MM.1S (cell line): ENCODE data around the gene DNER.

ENCODE experiments used
- DNase-seq: peaks from one replicate; pipeline ENCODE4 v3.0.0-alpha.2; 2015
- H2AFZ ChIP-seq: fragments of 300-600 bp; sonication (generic); 2 replicates; pipeline ENCODE4 v1.6.0; 2016; ENCODE audit warnings: antibody characterized with exemption, low read length
- H3F3A ChIP-seq: fragments of 300-600 bp; sonication (generic); 2 replicates; pipeline ENCODE4 v1.6.1; 2016; ENCODE audit warnings: mild to moderate bottlenecking, antibody characterized with exemption, low read length, moderate library complexity, mixed read lengths; ENCODE audit not compliant: insufficient read depth
- H3K27ac ChIP-seq: fragments of 300-600 bp; sonication (generic); 2 replicates; pipeline ENCODE4 v1.5.1; 2016; ENCODE audit warnings: mild to moderate bottlenecking, low read length
- H3K27me3 ChIP-seq: fragments of 300-600 bp; sonication (generic); replicated peaks from 2 replicates; pipeline ENCODE4 v1.6.0; 2016; ENCODE audit warnings: low read length; ENCODE audit not compliant: insufficient read depth
- H3K36me3 ChIP-seq: fragments of 300-600 bp; sonication (generic); replicated peaks from 2 replicates; pipeline ENCODE4 v1.6.1; 2016; ENCODE audit warnings: mild to moderate bottlenecking, low read length, mixed read lengths; ENCODE audit not compliant: insufficient read depth
- H3K4me1 ChIP-seq: fragments of 300-600 bp; sonication (generic); 2 replicates; pipeline ENCODE4 v1.6.1; 2016; ENCODE audit warnings: low read length, mixed read lengths
- H3K4me2 ChIP-seq: fragments of 300-600 bp; sonication (generic); 2 replicates; pipeline ENCODE4 v1.6.0; 2016; ENCODE audit warnings: low read depth, low read length
- H3K4me3 ChIP-seq: fragments of 300-600 bp; sonication (generic); 2 replicates; pipeline ENCODE4 v1.5.1; 2016; ENCODE audit warnings: low read length, mixed read lengths
- H3K79me2 ChIP-seq: fragments of 300-600 bp; sonication (generic); 2 replicates; pipeline ENCODE4 v1.6.1; 2016; ENCODE audit warnings: mixed run types, low read length, mixed read lengths
- H3K9ac ChIP-seq: fragments of 300-600 bp; sonication (generic); 2 replicates; pipeline ENCODE4 v1.6.1; 2016; ENCODE audit warnings: low read length, mixed read lengths
- H3K9me2 ChIP-seq: fragments of 300-600 bp; sonication (generic); replicated peaks from 2 replicates; pipeline ENCODE4 v1.6.1; 2016; ENCODE audit warnings: mild to moderate bottlenecking, low read length, mixed read lengths; ENCODE audit not compliant: insufficient read depth
- H3K9me3 ChIP-seq: fragments of 300-600 bp; sonication (generic); replicated peaks from 2 replicates; pipeline ENCODE4 v1.6.1; 2016; ENCODE audit warnings: mild to moderate bottlenecking, low read length, mixed read lengths; ENCODE audit not compliant: insufficient read depth
- H4K20me1 ChIP-seq: fragments of 300-600 bp; sonication (generic); 2 replicates; pipeline ENCODE4 v1.6.1; 2016; ENCODE audit warnings: mild to moderate bottlenecking, low read length, moderate library complexity, mixed read lengths; ENCODE audit not compliant: insufficient read depth
- EZH2 ChIP-seq: fragments of 300-600 bp; sonication (generic); optimal IDR thresholded peaks from 2 replicates; pipeline ENCODE3; 2017; ENCODE audit warnings: low read depth, mild to moderate bottlenecking, antibody characterized with exemption, low read length, mixed read lengths
- EZH2phosphoT487 ChIP-seq: fragments of 300-600 bp; sonication (generic); IDR thresholded peaks from 2 replicates; pipeline ENCODE4 v1.6.1; 2018; ENCODE audit warnings: antibody characterized with exemption, low read length
- TF ChIP-seq, protein P1 (sequence below): fragments of 300-600 bp; sonication (generic); IDR thresholded peaks from 2 replicates; pipeline ENCODE4 v1.5.1; 2016; ENCODE audit warnings: antibody characterized with exemption, low read length, mixed read lengths

Gene DNER

DNA sequence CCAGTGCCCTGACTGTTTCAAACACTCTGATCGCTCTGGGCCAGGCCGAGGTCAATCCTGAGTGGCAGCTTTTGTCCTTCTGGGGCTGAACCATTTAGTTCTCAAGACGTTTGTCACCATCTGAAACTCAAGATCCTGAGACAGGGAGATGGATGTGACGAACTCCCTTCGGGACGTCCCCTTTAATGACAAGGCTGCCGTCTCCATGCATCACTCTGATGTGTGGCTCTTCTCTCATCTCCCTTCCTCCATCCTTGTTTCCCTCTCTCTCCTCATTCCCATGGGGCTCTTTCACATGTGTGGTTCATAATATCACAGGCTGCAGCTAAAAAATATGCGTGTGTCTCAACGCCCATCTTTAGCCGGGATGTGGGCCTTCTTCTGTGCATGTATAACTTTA lies 189.6 kb downstream of the DNER start:
- no peaks in the 10 kb centered on the region for H3K4me1 ChIP-seq
- DNase-seq = no peak
- no peak overlapping the region for H2AFZ ChIP-seq
- no peak overlapping the region for H3K9ac ChIP-seq
- no peaks in the 10 kb centered on the region for H3K9me2 ChIP-seq
- no peak overlapping the region for H3K27ac ChIP-seq
- no peak overlapping the region for H3K4me2 ChIP-seq
- H3K79me2 ChIP-seq = no peaks in the 10 kb centered on the region
- H3K36me3 ChIP-seq = no peaks in the 10 kb centered on the region
- no peak overlapping the region for H3K4me3 ChIP-seq
- TF ChIP-seq, protein P1, sequence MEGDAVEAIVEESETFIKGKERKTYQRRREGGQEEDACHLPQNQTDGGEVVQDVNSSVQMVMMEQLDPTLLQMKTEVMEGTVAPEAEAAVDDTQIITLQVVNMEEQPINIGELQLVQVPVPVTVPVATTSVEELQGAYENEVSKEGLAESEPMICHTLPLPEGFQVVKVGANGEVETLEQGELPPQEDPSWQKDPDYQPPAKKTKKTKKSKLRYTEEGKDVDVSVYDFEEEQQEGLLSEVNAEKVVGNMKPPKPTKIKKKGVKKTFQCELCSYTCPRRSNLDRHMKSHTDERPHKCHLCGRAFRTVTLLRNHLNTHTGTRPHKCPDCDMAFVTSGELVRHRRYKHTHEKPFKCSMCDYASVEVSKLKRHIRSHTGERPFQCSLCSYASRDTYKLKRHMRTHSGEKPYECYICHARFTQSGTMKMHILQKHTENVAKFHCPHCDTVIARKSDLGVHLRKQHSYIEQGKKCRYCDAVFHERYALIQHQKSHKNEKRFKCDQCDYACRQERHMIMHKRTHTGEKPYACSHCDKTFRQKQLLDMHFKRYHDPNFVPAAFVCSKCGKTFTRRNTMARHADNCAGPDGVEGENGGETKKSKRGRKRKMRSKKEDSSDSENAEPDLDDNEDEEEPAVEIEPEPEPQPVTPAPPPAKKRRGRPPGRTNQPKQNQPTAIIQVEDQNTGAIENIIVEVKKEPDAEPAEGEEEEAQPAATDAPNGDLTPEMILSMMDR = no peak
- TF ChIP-seq EZH2phosphoT487 (no peak), EZH2 (no peak)
- H3K27me3 ChIP-seq = no peaks in the 10 kb centered on the region
- H4K20me1 ChIP-seq = no peaks in the 10 kb centered on the region
- H3F3A ChIP-seq = no peaks in the 10 kb centered on the region
- no peaks in the 10 kb centered on the region for H3K9me3 ChIP-seq

DNA sequence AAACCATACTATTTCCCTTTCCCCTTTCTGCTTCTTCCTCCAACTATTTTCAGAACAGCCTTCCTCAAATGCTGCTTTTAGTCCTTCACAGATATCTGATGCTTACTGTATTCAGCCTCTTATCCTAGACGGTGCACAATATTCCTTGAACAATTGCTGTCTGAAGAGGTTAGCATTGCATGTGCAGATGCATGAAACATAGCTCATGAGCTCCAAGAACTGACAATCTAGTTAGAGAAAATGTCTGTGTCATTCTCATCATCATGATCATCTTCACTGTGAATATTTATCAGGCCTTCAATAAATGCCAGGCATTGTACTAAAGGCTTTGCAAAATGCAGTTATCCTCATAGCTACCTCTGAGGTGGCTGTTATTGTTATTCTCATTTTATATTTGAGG lies 190.7 kb downstream of the DNER start:
- Histone ChIP-seq H3K4me3 (no peak overlapping the region), H4K20me1 (no peaks in the 10 kb centered on the region), H3K9me2 (no peaks in the 10 kb centered on the region), H3K36me3 (no peaks in the 10 kb centered on the region), H3K9me3 (no peaks in the 10 kb centered on the region), H3K4me2 (no peak overlapping the region), H3K4me1 (no peaks in the 10 kb centered on the region), H3K27ac (no peak overlapping the region), H3F3A (no peaks in the 10 kb centered on the region), H2AFZ (no peak overlapping the region), H3K9ac (no peak overlapping the region), H3K79me2 (no peaks in the 10 kb centered on the region), H3K27me3 (no peaks in the 10 kb centered on the region)
- no peak for DNase-seq
- TF ChIP-seq EZH2 = no peak
- TF ChIP-seq, protein P1 = no peak
- no peak for TF ChIP-seq EZH2phosphoT487

DNA sequence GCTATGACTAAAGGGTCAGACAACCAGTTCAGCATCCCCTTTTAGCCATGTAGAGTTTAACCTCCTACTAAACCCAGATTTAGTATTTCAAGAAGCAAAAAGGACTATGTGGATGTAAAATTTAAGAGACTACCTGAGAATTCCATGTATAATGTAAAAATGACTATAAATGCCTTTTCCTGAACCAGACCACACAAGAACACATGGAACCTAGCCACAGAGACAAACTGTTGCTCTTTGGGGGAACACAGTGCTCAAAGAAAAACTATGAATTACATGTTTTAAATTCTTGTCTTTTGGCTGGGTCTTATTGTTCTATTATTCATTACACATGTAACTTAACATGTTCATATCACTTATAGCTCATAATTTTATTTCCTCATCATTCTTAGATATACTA lies 192.8 kb downstream of the DNER start:
- Histone ChIP-seq H3K4me3 (no peak overlapping the region), H3K9me2 (no peaks in the 10 kb centered on the region), H3K79me2 (no peaks in the 10 kb centered on the region), H4K20me1 (no peaks in the 10 kb centered on the region), H3K27ac (no peak overlapping the region), H3K4me2 (no peak overlapping the region), H3K9ac (no peak overlapping the region), H3K36me3 (no peaks in the 10 kb centered on the region), H2AFZ (no peak overlapping the region), H3K9me3 (no peaks in the 10 kb centered on the region), H3K27me3 (no peaks in the 10 kb centered on the region), H3K4me1 (no peaks in the 10 kb centered on the region), H3F3A (no peaks in the 10 kb centered on the region)
- no peak for DNase-seq
- TF ChIP-seq, protein P1 = no peak
- TF ChIP-seq EZH2 (no peak), EZH2phosphoT487 (no peak)

DNA sequence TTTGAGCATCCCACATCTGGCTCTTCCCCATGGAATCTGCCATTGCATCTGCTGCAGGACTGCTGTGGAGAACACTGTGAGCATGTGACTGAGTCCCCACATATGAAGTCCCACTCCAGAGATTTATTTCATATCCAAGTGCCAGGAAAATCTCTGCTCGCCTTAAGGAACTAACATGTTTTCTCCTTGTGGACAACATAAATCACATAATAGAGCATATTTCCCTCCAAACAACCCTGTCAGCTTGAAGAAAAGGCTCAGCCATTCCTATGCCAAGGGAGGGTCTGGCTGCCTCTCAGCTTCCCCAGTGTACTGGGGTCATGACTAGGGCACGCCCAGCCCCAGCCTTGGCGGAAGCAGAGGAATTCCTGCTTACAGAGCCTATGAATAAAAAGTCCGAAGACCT lies 193.7 kb downstream of the DNER start:
- no peaks in the 10 kb centered on the region for H3K79me2 ChIP-seq
- no peaks in the 10 kb centered on the region for H3K4me1 ChIP-seq
- no peaks in the 10 kb centered on the region for H3F3A ChIP-seq
- H2AFZ ChIP-seq = no peak overlapping the region
- no peak for DNase-seq
- no peaks in the 10 kb centered on the region for H3K36me3 ChIP-seq
- H3K9me3 ChIP-seq = no peaks in the 10 kb centered on the region
- no peak overlapping the region for H3K4me2 ChIP-seq
- no peaks in the 10 kb centered on the region for H3K27me3 ChIP-seq
- TF ChIP-seq, protein P1 = no peak
- TF ChIP-seq EZH2phosphoT487 (no peak), EZH2 (no peak)
- no peaks in the 10 kb centered on the region for H4K20me1 ChIP-seq
- H3K9ac ChIP-seq = no peak overlapping the region
- no peak overlapping the region for H3K4me3 ChIP-seq
- H3K27ac ChIP-seq = no peak overlapping the region
- no peaks in the 10 kb centered on the region for H3K9me2 ChIP-seq
